Posterior cingulate gyrus (tissue), 11 donors: Measurements from ENCODE around the gene CENATAC.
"Not testable (repeated sequence)": the region's sequence is repeated elsewhere in the genome, so short reads cannot be mapped to it uniquely, and the experiment has no call there.

ENCODE experiments used
- DNase-seq, 10 donors: peaks; one replicate each; pipeline versions ENCODE4 v3.0.0 to v3.0.0-alpha.2; 2020 to 2021; ENCODE audit warnings: mixed read lengths in 3 of 10
- intact Hi-C: fragments of 100-400 bp; cut with DNase I; formaldehyde crosslinking; loops from one replicate; pipeline ENCODE4 v1.15.1; 2023

Gene CENATAC

DNA sequence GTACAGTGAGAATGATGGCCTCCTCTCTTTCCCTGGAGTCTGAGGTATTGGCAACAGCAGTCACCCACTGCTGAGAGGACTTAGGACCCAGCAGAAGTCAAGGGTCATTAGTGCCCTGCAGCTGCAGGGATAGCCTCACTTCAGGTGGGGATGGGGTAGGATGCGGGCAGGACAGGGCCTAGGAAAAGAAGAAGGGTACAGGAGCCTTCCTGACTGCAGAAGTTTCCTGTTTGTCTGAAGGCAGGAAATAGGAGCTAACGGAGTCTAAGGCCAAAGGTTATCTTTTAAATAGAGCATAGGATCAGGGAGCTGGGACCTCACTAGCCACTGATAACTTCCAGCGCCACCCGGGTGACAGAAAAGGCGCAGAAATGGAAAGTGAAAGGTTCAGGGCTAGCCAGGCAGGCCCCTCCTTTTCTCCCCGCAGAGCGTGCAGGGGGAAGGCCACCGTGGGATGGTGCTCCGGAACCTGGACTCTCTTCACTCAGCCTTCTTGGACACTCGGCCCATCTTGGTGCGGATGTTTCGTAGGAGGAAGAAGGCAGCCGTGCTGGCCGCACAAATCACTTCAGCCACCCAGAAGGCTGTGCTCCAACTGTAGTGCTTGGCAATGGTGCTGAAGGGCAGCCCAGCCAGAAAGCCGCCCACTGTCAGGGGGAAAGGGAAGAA, 26.6 kb downstream of the CENATAC start:
- intact Hi-C loops = no loop called here

GRCh38 chr11:119025099-119025473, 27.1 kb downstream of the CENATAC start:
- DNase-seq = peak in 1 of 10 donors; percentile 72
- intact Hi-C loops = no loop called here

More for the DNA sequence above, 26.6 kb downstream of the CENATAC start:
- DNase-seq = peak in 3 of 10 donors; percentile 14 to 73 (median 53)

- intact Hi-C loops = no loop called here
These were observed 27.6 kb downstream of the CENATAC start for GRCh38 chr11:119025541-119025940.

DNA sequence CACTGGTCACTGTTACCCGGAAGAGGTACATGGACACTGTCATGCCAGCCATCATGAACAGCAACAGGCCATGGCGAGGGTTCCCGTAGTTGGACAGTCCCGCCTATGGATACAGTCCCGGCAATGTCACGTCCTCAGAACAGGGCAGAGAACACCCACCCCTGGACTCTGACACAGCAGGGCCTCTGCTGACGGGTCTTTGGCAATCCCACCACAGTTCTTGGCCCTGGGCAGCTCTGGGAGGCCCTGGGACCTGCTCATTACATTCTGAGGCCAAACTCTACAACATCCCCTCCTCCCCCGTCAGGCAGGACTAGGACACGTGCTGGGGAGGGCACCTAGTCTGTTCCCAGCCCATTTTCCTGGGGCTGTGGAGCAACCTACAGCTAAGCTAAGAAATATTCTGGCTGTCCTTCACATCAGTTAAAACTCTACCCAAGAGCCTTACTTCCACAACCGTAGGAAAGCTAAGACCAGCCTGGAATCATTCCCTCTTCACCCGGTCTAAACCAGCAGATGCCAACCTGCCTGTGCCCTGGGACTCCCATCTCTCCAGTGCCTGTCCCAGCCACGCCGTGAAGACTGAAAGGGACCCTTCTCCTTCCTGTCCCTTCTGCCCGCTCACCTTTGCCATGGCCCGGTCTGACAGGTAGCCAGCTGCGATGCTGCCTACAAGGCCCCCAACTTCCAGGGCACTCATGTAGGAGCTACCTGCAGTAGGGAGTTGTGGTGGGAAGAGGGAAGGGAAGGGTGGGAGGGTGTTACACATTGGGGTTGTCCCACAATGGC, 28.2 kb downstream of the CENATAC start:
- intact Hi-C loops = no loop called here
- DNase-seq = peak in 1 of 10 donors; percentile 47

More at GRCh38 chr11:119025541-119025940, 27.6 kb downstream of the CENATAC start:
- DNase-seq = no peak

- intact Hi-C loops = no loop called here
- no peak for DNase-seq
These were observed 29.0 kb downstream of the CENATAC start for GRCh38 chr11:119026970-119027369.

- peak in 1 of 10 donors; percentile 74 for DNase-seq
- intact Hi-C loops = no loop called here
These were observed 29.8 kb downstream of the CENATAC start for GRCh38 chr11:119027561-119028345.

GRCh38 chr11:119028346-119029068, 30.6 kb downstream of the CENATAC start:
- no peak for DNase-seq
- intact Hi-C loops = no loop called here

DNA sequence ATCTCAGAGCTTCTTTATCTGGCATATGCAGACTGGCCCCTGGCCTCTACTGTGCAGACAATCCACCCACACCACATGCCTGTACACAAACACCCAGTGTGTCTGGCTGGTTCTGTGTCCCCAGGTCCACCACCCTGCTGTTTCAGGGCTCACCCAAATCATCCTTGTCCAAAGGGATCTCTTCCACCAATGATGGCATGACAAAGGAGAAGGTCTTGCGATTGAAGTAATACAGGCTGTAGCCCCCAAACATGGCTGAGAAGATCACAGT, 31.1 kb downstream of the CENATAC start:
- DNase-seq = peak in 1 of 10 donors; percentile 45
- intact Hi-C loops = no loop called here

GRCh38 chr11:119029340-119030028, 31.5 kb downstream of the CENATAC start:
- intact Hi-C loops = loop anchor here (2.0 kb wide), 2 partner anchors 27 to 65 kb away; partner anchors contain the start of gene HYOU1
- DNase-seq = peak in 2 of 10 donors; percentile 14 to 55

DNA sequence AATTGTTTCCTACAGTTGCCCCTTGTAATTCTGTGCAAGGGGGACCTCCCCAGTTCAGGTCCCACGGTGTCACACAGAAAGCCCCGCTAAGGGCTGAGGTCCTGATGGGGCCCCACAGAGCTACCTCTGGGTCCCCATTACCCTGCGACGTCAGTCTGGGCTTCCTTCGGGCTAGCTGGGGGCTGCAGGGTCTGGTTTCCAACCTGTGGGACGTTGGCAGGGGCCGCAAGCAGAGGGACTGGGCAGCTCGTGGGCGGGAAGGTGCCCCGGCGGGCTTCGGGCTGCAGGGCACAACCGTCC, 32.0 kb downstream of the CENATAC start:
- intact Hi-C loops = loop anchor here (2.0 kb wide), 2 partner anchors 27 to 65 kb away; partner anchors contain the start of gene HYOU1
- DNase-seq = no peak

DNA sequence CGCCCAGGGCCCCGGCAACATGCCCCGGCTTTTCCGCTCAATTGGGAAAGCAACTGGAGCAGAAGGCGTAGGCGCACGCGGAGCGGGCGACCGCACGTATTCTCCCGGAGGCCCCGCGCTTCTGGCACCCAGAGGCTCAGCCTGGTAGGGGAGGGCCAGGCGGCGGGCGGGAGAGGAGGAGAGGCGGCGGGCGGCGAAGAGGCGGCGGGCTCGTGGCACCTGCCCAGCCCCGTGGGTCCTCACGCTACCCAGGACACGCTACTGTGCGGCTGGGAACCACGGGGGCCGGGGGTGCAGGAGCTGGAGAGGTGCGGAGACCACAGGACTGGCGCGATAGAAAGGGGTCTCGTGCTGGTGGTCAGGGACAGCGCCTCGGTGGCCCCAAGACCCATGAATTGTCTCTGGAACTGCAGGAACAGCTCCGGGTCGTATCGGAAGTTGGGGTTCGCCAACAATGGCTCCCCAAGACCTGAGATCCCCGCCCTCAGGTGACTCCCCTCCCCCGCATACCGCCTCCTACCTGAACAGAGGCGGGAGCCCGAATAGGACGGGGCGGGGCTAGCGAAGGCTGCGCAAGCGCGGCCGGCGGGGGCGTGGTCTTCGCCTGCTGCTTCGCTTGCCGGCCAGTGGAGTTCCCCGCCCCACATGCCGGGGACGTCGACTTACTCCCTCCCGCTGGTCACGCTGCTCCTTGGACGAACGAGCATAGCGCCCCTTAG, 32.5 kb downstream of the CENATAC start, which contains the start of gene SLC37A4:
SLC37A4 (minus strand) TSS at position 549 of the 719 bp plus-strand sequence.
- peak; percentile 94 to 100 (median 98) for DNase-seq
- intact Hi-C loops = loop anchor here (2.0 kb wide), 2 partner anchors 26 to 64 kb away; partner anchors contain the start of gene HYOU1

DNA sequence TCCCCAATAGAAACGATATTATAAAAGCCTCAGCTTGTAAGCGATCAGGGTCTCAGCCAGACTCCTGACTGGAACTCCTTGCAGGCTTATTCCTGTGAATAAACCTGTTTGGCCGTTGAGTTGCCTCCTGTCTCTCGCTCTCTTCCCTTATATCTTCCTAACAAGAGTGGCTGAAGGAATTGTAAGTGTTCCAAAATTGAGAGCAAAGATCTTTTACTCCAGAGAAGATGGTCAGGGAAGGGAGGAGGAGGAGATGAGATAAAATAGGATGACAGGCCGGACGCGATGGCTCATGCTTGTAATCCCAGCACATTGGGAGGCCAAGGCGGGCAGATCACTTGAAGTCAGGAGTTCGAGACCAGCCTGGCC, 34.0 kb downstream of the CENATAC start:
- intact Hi-C loops = loop anchor here (2.0 kb wide), 2 partner anchors 25 to 63 kb away; partner anchors contain the start of gene HYOU1
- DNase-seq = peak in 1 of 10 donors; percentile 26

- intact Hi-C loops = not testable (repeated sequence)
- DNase-seq = peak in 2 of 10 donors; percentile 4 to 60
These were observed 35.5 kb downstream of the CENATAC start for GRCh38 chr11:119033421-119033820.

- intact Hi-C loops = no loop called here
- DNase-seq = peak in 1 of 10 donors; percentile 6
These were observed 36.9 kb downstream of the CENATAC start for GRCh38 chr11:119034813-119035212.

- intact Hi-C loops = no loop called here
- DNase-seq = no peak
These were observed 40.9 kb downstream of the CENATAC start for GRCh38 chr11:119038884-119039283.

- DNase-seq, intact Hi-C loops: not testable (repeated sequence)
These were observed 41.5 kb downstream of the CENATAC start for GRCh38 chr11:119039471-119039870.

- DNase-seq = peak in 1 of 10 donors; percentile 15
- intact Hi-C loops = no loop called here
These were observed 44.0 kb downstream of the CENATAC start for GRCh38 chr11:119041821-119042514.

- peak in 1 of 10 donors; percentile 20 for DNase-seq
- intact Hi-C loops = no loop called here
These were observed 45.0 kb downstream of the CENATAC start for GRCh38 chr11:119042927-119043326.
